ENCODE data around the gene ZDHHC24.

DNA sequence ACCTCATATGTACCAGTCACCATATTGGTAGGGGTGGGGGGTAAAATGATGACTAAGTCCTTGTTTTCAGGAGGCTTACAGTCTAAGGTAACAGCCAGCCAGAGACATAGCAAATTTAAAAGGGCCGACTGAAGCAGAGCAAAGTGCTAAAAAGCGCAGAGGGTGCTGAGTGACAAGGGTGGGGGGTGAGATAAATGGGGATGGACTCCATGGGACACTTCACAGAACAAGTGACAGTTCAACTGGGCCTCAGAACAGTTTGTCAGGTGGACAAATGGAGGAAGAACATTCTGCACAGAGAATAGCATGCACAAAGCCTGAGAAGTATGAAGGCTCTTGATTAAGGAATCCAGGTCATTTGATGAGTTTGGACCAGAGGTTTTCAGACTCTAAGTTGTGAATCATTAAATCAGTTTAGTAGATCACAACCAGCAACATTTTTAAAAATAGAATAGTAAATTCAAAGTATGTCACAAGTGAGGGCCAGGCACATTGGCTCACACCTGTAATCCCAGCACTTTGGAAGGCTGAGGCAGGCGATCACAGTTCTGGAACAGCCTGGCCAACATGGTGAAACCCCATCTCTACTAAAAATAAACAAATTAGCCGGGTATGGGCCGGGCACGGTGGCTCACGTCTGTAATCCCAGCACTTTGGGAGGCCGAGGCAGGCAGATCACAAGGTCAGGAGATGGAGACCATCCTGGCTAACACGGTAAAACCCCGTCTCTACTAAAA is 21.4 kb downstream of the ZDHHC24 start:
- TF ChIP-seq, protein P1, sequence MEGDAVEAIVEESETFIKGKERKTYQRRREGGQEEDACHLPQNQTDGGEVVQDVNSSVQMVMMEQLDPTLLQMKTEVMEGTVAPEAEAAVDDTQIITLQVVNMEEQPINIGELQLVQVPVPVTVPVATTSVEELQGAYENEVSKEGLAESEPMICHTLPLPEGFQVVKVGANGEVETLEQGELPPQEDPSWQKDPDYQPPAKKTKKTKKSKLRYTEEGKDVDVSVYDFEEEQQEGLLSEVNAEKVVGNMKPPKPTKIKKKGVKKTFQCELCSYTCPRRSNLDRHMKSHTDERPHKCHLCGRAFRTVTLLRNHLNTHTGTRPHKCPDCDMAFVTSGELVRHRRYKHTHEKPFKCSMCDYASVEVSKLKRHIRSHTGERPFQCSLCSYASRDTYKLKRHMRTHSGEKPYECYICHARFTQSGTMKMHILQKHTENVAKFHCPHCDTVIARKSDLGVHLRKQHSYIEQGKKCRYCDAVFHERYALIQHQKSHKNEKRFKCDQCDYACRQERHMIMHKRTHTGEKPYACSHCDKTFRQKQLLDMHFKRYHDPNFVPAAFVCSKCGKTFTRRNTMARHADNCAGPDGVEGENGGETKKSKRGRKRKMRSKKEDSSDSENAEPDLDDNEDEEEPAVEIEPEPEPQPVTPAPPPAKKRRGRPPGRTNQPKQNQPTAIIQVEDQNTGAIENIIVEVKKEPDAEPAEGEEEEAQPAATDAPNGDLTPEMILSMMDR (IDR thresholded peaks at IDR 0.05), result no peak
- TF ChIP-seq POLR2AphosphoS5 (IDR thresholded peaks at IDR 0.05), result no peak
- TF ChIP-seq EP300 (IDR thresholded peaks at IDR 0.05), result no peak
